Measurements from ENCODE around the gene TAF6. TPM values are rescaled to one million over a fixed set of nuclear protein-coding genes. Genes with fewer than 3 reads are reported as not detected.
A peak's percentile ranks its signal among the peaks of the same experiment; 100 is the strongest.

TAF6 gene
- total and polyA plus RNA-seq, 9 of the 15 experiments (the other 6 are each of a cell fraction or from before 2014, with no cell fraction given): 0.78 to 78.7 (median 21.3) TPM

- BruUV-seq (replicated peaks): no TSS peak
- H3K4me1 ChIP-seq (replicated peaks in 1 of 2; ENCODE audit: control insufficient read depth in 2 of 2, insufficient read depth in 2 of 2, low read length in 2 of 2): peaks cover 36 to 59% of the 10 kb centered on the region in 2 experiments
- H3K9ac ChIP-seq (ENCODE audit: insufficient read depth in 1 of 2, low read depth in 2 of 2, low read length in 2 of 2): peak overlapping the region in 1 of 2 experiments; percentile 76; a peak in 2 of 4 replicates
- peaks cover 21% of the 10 kb centered on the region for H3K36me3 ChIP-seq (ENCODE audit: control insufficient read depth, insufficient read depth, low read length)
- TF ChIP-seq ZNF561 (CRISPR knock-in tag; conservative IDR thresholded peaks at IDR 0.05) (no peak), POLR2G (IDR thresholded peaks at IDR 0.05; ENCODE audit: low read depth, low read length) (peak; percentile 51; the same call in 1 of the 2 replicates)
- no peaks in the 10 kb centered on the region for H3K9me1 ChIP-seq (ENCODE audit: control insufficient read depth, insufficient read depth, low read length)
- in situ Hi-C loops (cut with MboI) (no loop called here), intact Hi-C loops (cut with micrococcal nuclease) (no loop called here)
- no peak overlapping the region for H3K4me3 ChIP-seq
- DNase-seq (ENCODE audit: extremely low read depth in 1 of 4, low spot score in 3 of 4) (no peak), FAIRE-seq (no peak), ATAC-seq (no peak)
- H3K27me3 ChIP-seq (ENCODE audit: control insufficient read depth in 2 of 2, insufficient read depth in 2 of 2, low read length in 2 of 2): no peaks in the 10 kb centered on the region
- no peak overlapping the region for H3K27ac ChIP-seq (ENCODE audit: extremely low read depth, low read depth, low read length)
- POLR2A ChIA-PET: interaction anchor here (1.2 to 1.6 kb wide), 2 partner anchors 11 to 268 kb away, joined by 3 to 8 read pairs; partner anchors contain the start of genes LAMTOR4 and ZCWPW1
- peaks cover 30% of the 10 kb centered on the region for H3K79me2 ChIP-seq (ENCODE audit: control insufficient read depth, insufficient read depth, low read length)
- H2AFZ ChIP-seq (ENCODE audit: low read depth, low read length): no peak overlapping the region
- peaks cover 10% of the 10 kb centered on the region for H4K20me1 ChIP-seq (replicated peaks; ENCODE audit: control insufficient read depth, insufficient read depth, low read length)
- no peaks in the 10 kb centered on the region for H3K9me3 ChIP-seq (replicated peaks; ENCODE audit: control insufficient read depth, insufficient read depth, low read depth, low read length)
- CTCF ChIA-PET (ENCODE audit: low intra/inter-chr PET ratio): no interaction called here
- no peak overlapping the region for H3K4me2 ChIP-seq (ENCODE audit: insufficient read depth, low read length)
- WGBS (ENCODE audit: insufficient coverage, low coverage, missing lambda C conversion rate): 91% methylated on average over 18 of the region's 18 CpGs
Measured at GRCh38 chr7:100160067-100160466, 40.9 kb upstream of the TAF6 start.

- H3K9me3 ChIP-seq (replicated peaks; ENCODE audit: control insufficient read depth, insufficient read depth, low read depth, low read length): no peaks in the 10 kb centered on the region
- ATAC-seq: no peak
- peak overlapping the region; percentile 84 for H2AFZ ChIP-seq (ENCODE audit: low read depth, low read length)
- peak overlapping the region; percentile 89 for H3K4me2 ChIP-seq (ENCODE audit: insufficient read depth, low read length)
- DNase-seq (ENCODE audit: extremely low read depth in 1 of 4, low spot score in 3 of 4): peak in 3 of 4 experiments; percentile 26 to 65 (median 28)
- peak; percentile 44 for FAIRE-seq
- intact Hi-C loops (cut with micrococcal nuclease) (loop anchor here (5.0 kb wide), 1 partner anchor 113 kb away; no protein-coding TSS in a partner anchor), in situ Hi-C loops (cut with MboI) (no loop called here)
- H3K4me1 ChIP-seq (replicated peaks in 1 of 2; ENCODE audit: control insufficient read depth in 2 of 2, insufficient read depth in 2 of 2, low read length in 2 of 2): peaks cover 36 to 67% of the 10 kb centered on the region in 2 experiments
- H3K9me1 ChIP-seq (ENCODE audit: control insufficient read depth, insufficient read depth, low read length): no peaks in the 10 kb centered on the region
- 34% methylated on average over 7 of the region's 7 CpGs for WGBS (ENCODE audit: insufficient coverage, low coverage, missing lambda C conversion rate)
- H3K9ac ChIP-seq (ENCODE audit: insufficient read depth in 1 of 2, low read depth in 2 of 2, low read length in 2 of 2): peak overlapping the region; percentile 90 to 98
- CTCF ChIA-PET (ENCODE audit: low intra/inter-chr PET ratio): interaction anchor here (0.6 kb wide), 1 partner anchor 11 kb away, joined by 5 read pairs; no protein-coding TSS in a partner anchor
- POLR2A ChIA-PET: interaction anchor here (0.7 to 1.6 kb wide), 5 partner anchors 8 to 63 kb away, joined by 3 to 6 read pairs (median 3); partner anchors contain the start of gene LAMTOR4
- H3K27me3 ChIP-seq (ENCODE audit: control insufficient read depth in 2 of 2, insufficient read depth in 2 of 2, low read length in 2 of 2): no peaks in the 10 kb centered on the region
- peaks cover 29% of the 10 kb centered on the region for H3K36me3 ChIP-seq (ENCODE audit: control insufficient read depth, insufficient read depth, low read length)
- TSS peak; percentile 91 for BruUV-seq (replicated peaks)
- peaks cover 10% of the 10 kb centered on the region for H4K20me1 ChIP-seq (replicated peaks; ENCODE audit: control insufficient read depth, insufficient read depth, low read length)
- H3K27ac ChIP-seq (ENCODE audit: extremely low read depth, low read depth, low read length): peak overlapping the region; percentile 91
- peak overlapping the region; percentile 99 for H3K4me3 ChIP-seq
- H3K79me2 ChIP-seq (ENCODE audit: control insufficient read depth, insufficient read depth, low read length): peaks cover 30% of the 10 kb centered on the region
- TF ChIP-seq NFATC3 (IDR thresholded peaks at IDR 0.05): 0 out of 2 replicates have a peak, but pooled peaks have one; percentile 31
- TF ChIP-seq ZNF766 (CRISPR knock-in tag; conservative IDR thresholded peaks at IDR 0.05): 0 out of 2 replicates have a peak, but pooled peaks have one; percentile 14
- peak in 1 of 3 experiments; percentile 55 for TF ChIP-seq YY1 (IDR thresholded peaks at IDR 0.05; ENCODE audit: borderline replicate concordance in 1 of 3, control insufficient read depth in 1 of 3, extremely low read depth in 1 of 3, insufficient read depth in 3 of 3, insufficient read length in 1 of 3, insufficient replicate concordance in 2 of 3, low read depth in 1 of 3, low read length in 2 of 3)
- no peak for TF ChIP-seq TSHZ1 (CRISPR knock-in tag; IDR thresholded peaks at IDR 0.05)
- no peak for TF ChIP-seq RBM14 (IDR thresholded peaks at IDR 0.05; ENCODE audit: borderline replicate concordance, insufficient read depth, low read depth, low read length)
- TF ChIP-seq DPF2 (IDR thresholded peaks at IDR 0.05): peak; percentile 62
- peak; percentile 43; the same call in 1 of the 2 replicates for TF ChIP-seq HDGF (IDR thresholded peaks at IDR 0.05)
Measured at GRCh38 chr7:100159099-100159623, 40.0 kb upstream of the TAF6 start.

Data from K562 (cell line).